Stomach (tissue), 4 donors: ENCODE results near the gene MDFIC.

ENCODE experiments used
- CTCF ChIP-seq, 7 experiments: fragments of 450-650 bp in 4 of 7; fragments of 200-600 bp in 3 of 7; sonication (generic) in 3 of 7; IDR thresholded peaks; one replicate each; pipeline ENCODE4 v1.5.1; 2016 to 2019; ENCODE audit warnings: antibody characterized with exemption in 7 of 7, control low read depth in 2 of 7, mild to moderate bottlenecking in 1 of 7
- EP300 ChIP-seq: sonication (generic); formaldehyde crosslinking; IDR thresholded peaks from one replicate; pipeline ENCODE4 v1.6.1; 2017; ENCODE audit warnings: antibody characterized with exemption
- POLR2A ChIP-seq, 4 donors: fragments of 450-650 bp; IDR thresholded peaks; one replicate each; pipeline ENCODE4 v1.6.1; 2016; ENCODE audit warnings: antibody characterized with exemption in 4 of 4, control low read depth in 2 of 4, mild to moderate bottlenecking in 1 of 4, moderate library complexity in 1 of 4

- TF ChIP-seq POLR2A (IDR thresholded peaks at IDR 0.05), result no peak
- no peak for TF ChIP-seq EP300
- TF ChIP-seq CTCF (IDR thresholded peaks at IDR 0.05), result no peak
Measured at GRCh38 chr7:114934086-114934485, 12.2 kb downstream of the MDFIC start.
